Measurements from ENCODE around the gene GRIK4. TPM values are rescaled to one million over a fixed set of nuclear protein-coding genes. Genes with fewer than 3 reads are reported as not detected.

The GRIK4 gene
- total and polyA plus RNA-seq, 2 donors (not counting 3 experiments of a cell fraction or from before 2014, with no cell fraction given) = 0.81 to 1.6 TPM

DNA sequence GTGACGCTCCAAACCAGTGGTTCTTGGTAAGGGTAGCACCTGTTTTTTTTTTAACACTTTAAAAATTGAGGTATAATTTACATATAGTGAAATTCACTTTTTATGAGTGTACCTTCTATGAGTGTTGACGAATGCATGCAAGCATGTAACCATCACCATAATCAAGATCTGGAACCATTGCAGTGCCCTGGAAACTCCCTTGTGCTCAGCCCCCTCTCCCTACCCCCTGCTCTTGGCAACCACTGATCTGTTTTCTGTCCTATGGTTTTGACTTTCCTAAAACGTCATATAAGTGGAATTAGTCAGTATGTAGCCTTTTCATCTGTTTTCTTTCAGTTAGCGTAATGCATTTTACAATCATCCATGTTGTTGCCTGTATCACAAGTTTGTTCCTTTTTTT lies 212.2 kb downstream of the GRIK4 start:
- H3K9me1 ChIP-seq (replicated peaks; ENCODE audit: control insufficient read depth, extremely low read depth, insufficient read depth, low read length) = no peaks in the 10 kb centered on the region
- FAIRE-seq = no peak
- ChIA-PET POLR2A (no interaction called here), CTCF (no interaction called here)
- no peak overlapping the region for H3K4me3 ChIP-seq (replicated peaks in 1 of 3; ENCODE audit: insufficient read depth in 1 of 3, low read depth in 1 of 3, low read length in 3 of 3)
- intact Hi-C loops (cut with micrococcal nuclease) (no loop called here), dilution Hi-C loops (cut with MboI; ENCODE audit: extremely low pct_ligation_motif_present, low sequenced_read_pairs) (no loop called here)
- no peaks in the 10 kb centered on the region for H3K36me3 ChIP-seq (ENCODE audit: control insufficient read depth in 2 of 2, extremely low read depth in 1 of 2, insufficient read depth in 2 of 2, low read length in 2 of 2)
- H3K4me2 ChIP-seq (ENCODE audit: insufficient read depth, low read length) = no peak overlapping the region
- H3K9ac ChIP-seq (replicated peaks; ENCODE audit: extremely low read depth, insufficient read depth, low read length) = no peak overlapping the region
- H3K9me3 ChIP-seq (replicated peaks; ENCODE audit: control insufficient read depth, insufficient read depth, low read length) = no peaks in the 10 kb centered on the region
- no peak overlapping the region for H3K27ac ChIP-seq (ENCODE audit: insufficient read depth, low read depth, low read length)
- no peak for DNase-seq (ENCODE audit: low read depth, low spot score)
- no TSS peak for BruUV-seq (replicated peaks)
- H2AFZ ChIP-seq (ENCODE audit: low read depth, low read length) = no peak overlapping the region
- H3K79me2 ChIP-seq (ENCODE audit: control insufficient read depth, insufficient read depth, low read length) = no peaks in the 10 kb centered on the region
- TF ChIP-seq MYC (IDR thresholded peaks at IDR 0.05; ENCODE audit: low read depth, low read length) = no peak
- TF ChIP-seq GATA2 (IDR thresholded peaks at IDR 0.05; ENCODE audit: insufficient read depth, insufficient read length, low read depth, low read length) = no peak
- no peak for TF ChIP-seq POLR2A (IDR thresholded peaks at IDR 0.05; ENCODE audit: low read depth, low read length)
- TF ChIP-seq JUN (IDR thresholded peaks at IDR 0.05; ENCODE audit: borderline replicate concordance, insufficient read depth, insufficient read length, low read depth) = no peak
- TF ChIP-seq, protein P1, sequence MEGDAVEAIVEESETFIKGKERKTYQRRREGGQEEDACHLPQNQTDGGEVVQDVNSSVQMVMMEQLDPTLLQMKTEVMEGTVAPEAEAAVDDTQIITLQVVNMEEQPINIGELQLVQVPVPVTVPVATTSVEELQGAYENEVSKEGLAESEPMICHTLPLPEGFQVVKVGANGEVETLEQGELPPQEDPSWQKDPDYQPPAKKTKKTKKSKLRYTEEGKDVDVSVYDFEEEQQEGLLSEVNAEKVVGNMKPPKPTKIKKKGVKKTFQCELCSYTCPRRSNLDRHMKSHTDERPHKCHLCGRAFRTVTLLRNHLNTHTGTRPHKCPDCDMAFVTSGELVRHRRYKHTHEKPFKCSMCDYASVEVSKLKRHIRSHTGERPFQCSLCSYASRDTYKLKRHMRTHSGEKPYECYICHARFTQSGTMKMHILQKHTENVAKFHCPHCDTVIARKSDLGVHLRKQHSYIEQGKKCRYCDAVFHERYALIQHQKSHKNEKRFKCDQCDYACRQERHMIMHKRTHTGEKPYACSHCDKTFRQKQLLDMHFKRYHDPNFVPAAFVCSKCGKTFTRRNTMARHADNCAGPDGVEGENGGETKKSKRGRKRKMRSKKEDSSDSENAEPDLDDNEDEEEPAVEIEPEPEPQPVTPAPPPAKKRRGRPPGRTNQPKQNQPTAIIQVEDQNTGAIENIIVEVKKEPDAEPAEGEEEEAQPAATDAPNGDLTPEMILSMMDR (IDR thresholded peaks at IDR 0.05; ENCODE audit: extremely low read depth in 1 of 2, insufficient read depth in 1 of 2, low read depth in 1 of 2, low read length in 2 of 2) = no peak
- TF ChIP-seq POLR2AphosphoS5 (IDR thresholded peaks at IDR 0.05; ENCODE audit: insufficient read depth, low read depth, low read length) = no peak
- TF ChIP-seq FOS (IDR thresholded peaks at IDR 0.05; ENCODE audit: borderline replicate concordance, insufficient read depth, low read length) = no peak
- TF ChIP-seq, protein P2, sequence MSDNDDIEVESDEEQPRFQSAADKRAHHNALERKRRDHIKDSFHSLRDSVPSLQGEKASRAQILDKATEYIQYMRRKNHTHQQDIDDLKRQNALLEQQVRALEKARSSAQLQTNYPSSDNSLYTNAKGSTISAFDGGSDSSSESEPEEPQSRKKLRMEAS (IDR thresholded peaks at IDR 0.05; ENCODE audit: insufficient read depth, insufficient read length) = no peak
- no peak for TF ChIP-seq EZH2 (IDR thresholded peaks at IDR 0.05; ENCODE audit: borderline replicate concordance, low read depth, low read length, severe bottlenecking)
- H3K4me1 ChIP-seq (ENCODE audit: control insufficient read depth, extremely low read depth, insufficient read depth, low read length) = no peaks in the 10 kb centered on the region
- H3K27me3 ChIP-seq (ENCODE audit: control insufficient read depth in 2 of 2, insufficient read depth in 2 of 2, low read length in 2 of 2) = peaks cover 2 to 5% of the 10 kb centered on the region in 2 experiments
- H4K20me1 ChIP-seq (replicated peaks; ENCODE audit: control insufficient read depth, extremely low read depth, insufficient read depth, low read length) = no peaks in the 10 kb centered on the region
